Measurements from ENCODE around the gene STAB2. TPM values are rescaled to one million over a fixed set of nuclear protein-coding genes. Genes with fewer than 3 reads are reported as not detected.

Gene STAB2
- polyA plus RNA-seq, 1 of the 3 experiments (the other 2 are of a cell fraction): not detected

DNA sequence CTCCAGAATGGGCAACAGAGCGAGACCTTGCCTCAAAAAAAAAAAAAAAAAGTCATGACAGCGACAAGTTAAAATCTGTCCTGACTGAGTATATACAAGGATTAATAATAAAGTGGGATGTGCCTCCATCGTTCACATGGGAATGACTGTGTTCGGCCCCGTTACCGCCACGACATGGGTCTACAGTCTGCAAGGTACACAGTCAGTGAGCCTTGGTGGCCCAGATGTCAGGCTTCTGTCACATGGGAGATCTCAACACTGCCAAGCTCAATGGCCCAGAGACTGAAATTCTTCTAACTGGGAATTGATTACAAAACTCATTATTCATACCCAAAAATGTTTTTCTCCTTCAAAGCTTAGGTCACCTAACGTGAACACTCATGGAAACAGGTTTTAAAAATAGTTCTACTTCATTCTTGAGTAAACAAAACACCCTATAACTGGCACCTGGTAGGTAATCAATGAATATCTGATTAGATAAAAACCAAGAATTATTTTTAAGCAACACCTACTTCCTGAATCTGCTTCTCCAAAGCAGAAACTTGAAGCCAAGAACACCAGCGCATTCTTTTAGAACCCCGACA lies 188.0 kb downstream of the STAB2 start:
- POLR2A ChIA-PET: no interaction called here
- Histone ChIP-seq H3K4me1 (ENCODE audit: control insufficient read depth in 1 of 2, insufficient read depth in 2 of 2, low read depth in 1 of 2, low read length in 1 of 2) (no peaks in the 10 kb centered on the region), H3K9me2 (no peaks in the 10 kb centered on the region), H4K20me1 (ENCODE audit: insufficient read depth) (no peaks in the 10 kb centered on the region), H3F3A (replicated peaks; ENCODE audit: insufficient read depth) (peaks cover 6% of the 10 kb centered on the region), H3K79me2 (ENCODE audit: insufficient read depth) (no peaks in the 10 kb centered on the region), H3K9ac (no peak overlapping the region), H2AFZ (ENCODE audit: low read depth) (no peak overlapping the region), H3K4me3 (ENCODE audit: low read depth in 2 of 2, low read length in 1 of 2) (no peak overlapping the region), H3K27ac (ENCODE audit: low read depth in 2 of 2, low read length in 1 of 2) (no peak overlapping the region), H3K4me2 (no peak overlapping the region), H3K9me3 (no peaks in the 10 kb centered on the region), H3K36me3 (replicated peaks in 1 of 2; ENCODE audit: control insufficient read depth in 1 of 2, insufficient read depth in 2 of 2, low read length in 1 of 2) (peaks cover 15 to 48% of the 10 kb centered on the region in 2 experiments), H3K27me3 (ENCODE audit: insufficient read depth) (no peaks in the 10 kb centered on the region)
- TF ChIP-seq EP300 (IDR thresholded peaks at IDR 0.05; ENCODE audit: borderline replicate concordance in 1 of 2, low read depth in 1 of 2, low read length in 1 of 2): no peak
- no peak for TF ChIP-seq FOXM1 (IDR thresholded peaks at IDR 0.05; ENCODE audit: low read depth)
- no peak for TF ChIP-seq TEAD4 (IDR thresholded peaks at IDR 0.05; ENCODE audit: borderline replicate concordance, insufficient read depth)
- no peak for TF ChIP-seq RFX5 (IDR thresholded peaks at IDR 0.05; ENCODE audit: low read length)
- no peak for TF ChIP-seq YY1 (IDR thresholded peaks at IDR 0.05; ENCODE audit: low read depth)
- TF ChIP-seq EZH2phosphoT487 (IDR thresholded peaks at IDR 0.05; ENCODE audit: borderline replicate concordance, low read depth): no peak
- no peak for TF ChIP-seq RCOR1 (IDR thresholded peaks at IDR 0.05; ENCODE audit: low read length)
- no peak for TF ChIP-seq SMC3 (IDR thresholded peaks at IDR 0.05; ENCODE audit: low read depth, low read length)
- no peak for TF ChIP-seq MXI1 (IDR thresholded peaks at IDR 0.05; ENCODE audit: low read depth, low read length)
- no peak for TF ChIP-seq PBX3 (IDR thresholded peaks at IDR 0.05)
- CTCF ChIA-PET: no interaction called here
- 91% methylated on average over 10 of the region's 10 CpGs for WGBS (ENCODE audit: low lambda C conversion rate)
- DNase-seq: no peak

DNA sequence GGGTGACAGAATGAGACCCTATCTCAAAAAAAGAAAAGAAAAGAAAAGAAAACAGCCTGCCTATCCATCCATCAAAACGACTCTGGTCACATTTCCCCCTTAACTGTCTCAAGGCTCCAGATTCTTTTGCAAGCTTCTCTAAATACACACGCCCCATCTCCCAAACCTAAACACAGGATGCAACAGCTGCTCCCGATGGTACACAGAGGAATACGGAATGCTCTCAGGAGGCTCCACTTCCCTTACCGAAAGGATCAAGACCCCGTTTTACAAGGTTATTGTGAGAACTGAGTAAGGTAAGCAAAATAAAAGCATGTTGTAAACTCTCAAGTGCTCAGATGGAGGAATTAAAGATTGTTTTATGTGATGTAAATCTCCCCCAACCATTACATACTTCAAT lies 191.7 kb downstream of the STAB2 start:
- WGBS (ENCODE audit: low lambda C conversion rate): 92% methylated on average over 6 of the region's 6 CpGs
- CTCF ChIA-PET: no interaction called here
- no peak overlapping the region for H3K4me3 ChIP-seq (ENCODE audit: low read depth in 2 of 2, low read length in 1 of 2)
- no peak overlapping the region for H3K27ac ChIP-seq (ENCODE audit: low read depth in 2 of 2, low read length in 1 of 2)
- no peaks in the 10 kb centered on the region; a peak in 1 of 4 replicates for H3K4me1 ChIP-seq (ENCODE audit: control insufficient read depth in 1 of 2, insufficient read depth in 2 of 2, low read depth in 1 of 2, low read length in 1 of 2)
- H2AFZ ChIP-seq (ENCODE audit: low read depth): no peak overlapping the region
- TF ChIP-seq USF2 (IDR thresholded peaks at IDR 0.05; ENCODE audit: borderline replicate concordance, low read depth, low read length): no peak
- no peak for TF ChIP-seq RFX5 (IDR thresholded peaks at IDR 0.05; ENCODE audit: low read length)
- no peak for TF ChIP-seq REST (IDR thresholded peaks at IDR 0.05; ENCODE audit: low read depth, low read length)
- TF ChIP-seq RCOR1 (IDR thresholded peaks at IDR 0.05; ENCODE audit: low read length): no peak
- TF ChIP-seq PBX3 (IDR thresholded peaks at IDR 0.05): no peak
- TF ChIP-seq GATA2 (CRISPR knock-in tag; IDR thresholded peaks at IDR 0.05): no peak
- no peak for TF ChIP-seq NFIC (IDR thresholded peaks at IDR 0.05; ENCODE audit: borderline replicate concordance)
- TF ChIP-seq MXI1 (IDR thresholded peaks at IDR 0.05; ENCODE audit: low read depth, low read length): no peak
- no peak for TF ChIP-seq IRF3 (IDR thresholded peaks at IDR 0.05; ENCODE audit: low read depth, low read length)
- TF ChIP-seq TEAD4 (IDR thresholded peaks at IDR 0.05; ENCODE audit: borderline replicate concordance, insufficient read depth): no peak
- no peak overlapping the region for H3K9ac ChIP-seq
- H3K4me2 ChIP-seq: no peak overlapping the region
- H3F3A ChIP-seq (replicated peaks; ENCODE audit: insufficient read depth): peaks cover under 1% of the 10 kb centered on the region
- no peaks in the 10 kb centered on the region for H3K27me3 ChIP-seq (ENCODE audit: insufficient read depth)
- POLR2A ChIA-PET: no interaction called here
- no peak for DNase-seq
- H3K9me2 ChIP-seq: no peaks in the 10 kb centered on the region
- no peaks in the 10 kb centered on the region for H3K79me2 ChIP-seq (ENCODE audit: insufficient read depth)
- no peaks in the 10 kb centered on the region for H4K20me1 ChIP-seq (ENCODE audit: insufficient read depth)
- peaks cover 22 to 52% of the 10 kb centered on the region in 2 experiments for H3K36me3 ChIP-seq (replicated peaks in 1 of 2; ENCODE audit: control insufficient read depth in 1 of 2, insufficient read depth in 2 of 2, low read length in 1 of 2)
- no peaks in the 10 kb centered on the region for H3K9me3 ChIP-seq

All from SK-N-SH (cell line).